ENCODE measurements around the gene ZFP1.

ZFP1 gene

DNA sequence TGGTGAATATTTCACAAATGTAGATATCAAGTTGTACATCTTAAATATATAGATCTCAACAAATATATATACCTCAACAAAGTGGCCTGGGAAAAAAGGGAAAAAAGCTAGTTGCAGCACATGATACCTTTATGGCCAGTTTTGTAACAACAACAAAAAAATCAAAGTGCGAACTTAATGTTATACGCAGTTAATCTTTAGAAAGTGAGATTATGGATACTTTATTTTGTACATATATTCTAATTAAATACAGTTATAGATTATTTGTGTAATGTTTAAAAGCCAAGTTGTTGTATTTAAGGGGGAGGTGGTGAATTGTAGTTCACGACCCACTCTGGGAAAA lies 385 bp upstream of the ZFP1 start:
- no peak for DNase-seq
- no peaks in the 10 kb centered on the region for H3K27me3 ChIP-seq (replicated peaks; ENCODE audit: insufficient read depth, low read length)
- no peaks in the 10 kb centered on the region; the same call in 1 of the 2 replicates for H3K79me2 ChIP-seq (ENCODE audit: low read length)
- H3K4me1 ChIP-seq (ENCODE audit: low read length), result no peaks in the 10 kb centered on the region
- no peaks in the 10 kb centered on the region for H3K9me2 ChIP-seq (replicated peaks; ENCODE audit: insufficient read depth, low read length)
- no peaks in the 10 kb centered on the region for H4K20me1 ChIP-seq (ENCODE audit: insufficient read depth, low read length)
- H2AFZ ChIP-seq (ENCODE audit: low read length), result no peak overlapping the region
- H3K9me3 ChIP-seq (replicated peaks; ENCODE audit: insufficient read depth, low read length), result no peaks in the 10 kb centered on the region
- no peak overlapping the region for H3K27ac ChIP-seq (ENCODE audit: low read length)
- no peaks in the 10 kb centered on the region for H3F3A ChIP-seq (ENCODE audit: insufficient read depth, low read length)
- H3K4me3 ChIP-seq (ENCODE audit: low read length), result peak overlapping the region; percentile 92; the same call in 1 of the 2 replicates
- peak overlapping the region; percentile 43; the same call in 1 of the 2 replicates for H3K4me2 ChIP-seq (ENCODE audit: low read depth, low read length)
- H3K36me3 ChIP-seq (replicated peaks; ENCODE audit: insufficient read depth, low read length), result no peaks in the 10 kb centered on the region
- no peak for TF ChIP-seq EZH2phosphoT487 (IDR thresholded peaks at IDR 0.05; ENCODE audit: low read length)
- no peak for TF ChIP-seq EZH2 (optimal IDR thresholded peaks at IDR 0.05; ENCODE audit: low read depth, low read length)
- TF ChIP-seq, protein P1, sequence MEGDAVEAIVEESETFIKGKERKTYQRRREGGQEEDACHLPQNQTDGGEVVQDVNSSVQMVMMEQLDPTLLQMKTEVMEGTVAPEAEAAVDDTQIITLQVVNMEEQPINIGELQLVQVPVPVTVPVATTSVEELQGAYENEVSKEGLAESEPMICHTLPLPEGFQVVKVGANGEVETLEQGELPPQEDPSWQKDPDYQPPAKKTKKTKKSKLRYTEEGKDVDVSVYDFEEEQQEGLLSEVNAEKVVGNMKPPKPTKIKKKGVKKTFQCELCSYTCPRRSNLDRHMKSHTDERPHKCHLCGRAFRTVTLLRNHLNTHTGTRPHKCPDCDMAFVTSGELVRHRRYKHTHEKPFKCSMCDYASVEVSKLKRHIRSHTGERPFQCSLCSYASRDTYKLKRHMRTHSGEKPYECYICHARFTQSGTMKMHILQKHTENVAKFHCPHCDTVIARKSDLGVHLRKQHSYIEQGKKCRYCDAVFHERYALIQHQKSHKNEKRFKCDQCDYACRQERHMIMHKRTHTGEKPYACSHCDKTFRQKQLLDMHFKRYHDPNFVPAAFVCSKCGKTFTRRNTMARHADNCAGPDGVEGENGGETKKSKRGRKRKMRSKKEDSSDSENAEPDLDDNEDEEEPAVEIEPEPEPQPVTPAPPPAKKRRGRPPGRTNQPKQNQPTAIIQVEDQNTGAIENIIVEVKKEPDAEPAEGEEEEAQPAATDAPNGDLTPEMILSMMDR (IDR thresholded peaks at IDR 0.05; ENCODE audit: low read length), result no peak
- no peak overlapping the region for H3K9ac ChIP-seq (ENCODE audit: low read length)

DNA sequence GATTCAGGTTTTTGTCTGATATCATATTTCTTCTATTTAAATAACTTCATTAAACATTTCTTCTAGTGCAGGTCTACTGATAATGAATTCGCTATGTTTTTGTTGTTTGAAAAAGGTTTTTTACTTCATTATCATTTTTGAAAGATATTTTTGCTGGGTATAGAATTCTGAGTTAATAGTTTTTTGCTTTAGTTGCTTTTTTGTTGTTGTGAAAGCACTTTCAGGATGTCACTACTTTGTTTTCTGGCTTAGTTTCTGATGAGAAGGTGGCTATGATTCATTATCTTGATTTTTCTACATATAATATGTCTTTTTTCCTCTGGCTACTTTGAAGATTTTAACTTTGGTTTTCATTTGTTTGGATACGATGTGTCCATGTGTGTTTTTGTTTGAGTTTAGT lies 3.5 kb downstream of the ZFP1 start:
- Histone ChIP-seq H3K4me1 (ENCODE audit: low read length) (no peaks in the 10 kb centered on the region), H4K20me1 (ENCODE audit: insufficient read depth, low read length) (no peaks in the 10 kb centered on the region), H3K4me3 (ENCODE audit: low read length) (no peak overlapping the region), H3K27ac (ENCODE audit: low read length) (no peak overlapping the region), H3K9me3 (replicated peaks; ENCODE audit: insufficient read depth, low read length) (no peaks in the 10 kb centered on the region), H2AFZ (ENCODE audit: low read length) (no peak overlapping the region), H3K4me2 (ENCODE audit: low read depth, low read length) (no peak overlapping the region), H3K79me2 (ENCODE audit: low read length) (no peaks in the 10 kb centered on the region; the same call in 1 of the 2 replicates), H3K36me3 (replicated peaks; ENCODE audit: insufficient read depth, low read length) (no peaks in the 10 kb centered on the region), H3F3A (ENCODE audit: insufficient read depth, low read length) (no peaks in the 10 kb centered on the region), H3K9me2 (replicated peaks; ENCODE audit: insufficient read depth, low read length) (no peaks in the 10 kb centered on the region), H3K27me3 (replicated peaks; ENCODE audit: insufficient read depth, low read length) (no peaks in the 10 kb centered on the region), H3K9ac (ENCODE audit: low read length) (no peak overlapping the region)
- TF ChIP-seq EZH2 (optimal IDR thresholded peaks at IDR 0.05; ENCODE audit: low read depth, low read length) (no peak), EZH2phosphoT487 (IDR thresholded peaks at IDR 0.05; ENCODE audit: low read length) (no peak)
- TF ChIP-seq, protein P1 (IDR thresholded peaks at IDR 0.05; ENCODE audit: low read length), result no peak
- no peak for DNase-seq

DNA sequence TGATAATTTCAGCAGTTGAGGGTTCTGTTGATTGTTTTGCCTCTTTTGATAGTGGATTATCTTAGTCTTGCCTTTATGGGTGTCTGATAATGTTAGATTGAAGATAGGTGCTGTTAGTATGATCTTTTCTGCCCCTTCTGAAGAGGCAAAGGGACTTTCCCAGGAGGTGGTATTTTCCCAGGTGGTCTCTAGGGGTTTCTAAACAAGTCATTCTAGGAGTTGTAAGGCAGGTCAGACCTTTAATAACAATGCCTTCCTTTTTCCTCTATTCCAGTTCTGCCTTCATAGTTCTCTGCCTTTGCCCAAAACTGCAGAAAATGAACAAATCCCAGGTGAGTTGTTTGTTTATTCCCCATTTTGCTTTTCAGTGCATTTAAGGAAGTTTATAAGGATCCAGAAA lies 4.3 kb downstream of the ZFP1 start:
- Histone ChIP-seq H3F3A (ENCODE audit: insufficient read depth, low read length) (no peaks in the 10 kb centered on the region), H3K36me3 (replicated peaks; ENCODE audit: insufficient read depth, low read length) (no peaks in the 10 kb centered on the region), H3K4me2 (ENCODE audit: low read depth, low read length) (no peak overlapping the region), H3K4me1 (ENCODE audit: low read length) (no peaks in the 10 kb centered on the region), H3K9me2 (replicated peaks; ENCODE audit: insufficient read depth, low read length) (no peaks in the 10 kb centered on the region), H3K4me3 (ENCODE audit: low read length) (no peak overlapping the region), H3K9ac (ENCODE audit: low read length) (no peak overlapping the region), H3K79me2 (ENCODE audit: low read length) (no peaks in the 10 kb centered on the region; the same call in 1 of the 2 replicates), H3K27me3 (replicated peaks; ENCODE audit: insufficient read depth, low read length) (no peaks in the 10 kb centered on the region), H3K27ac (ENCODE audit: low read length) (no peak overlapping the region), H2AFZ (ENCODE audit: low read length) (no peak overlapping the region), H4K20me1 (ENCODE audit: insufficient read depth, low read length) (no peaks in the 10 kb centered on the region), H3K9me3 (replicated peaks; ENCODE audit: insufficient read depth, low read length) (no peaks in the 10 kb centered on the region)
- no peak for DNase-seq
- no peak for TF ChIP-seq EZH2 (optimal IDR thresholded peaks at IDR 0.05; ENCODE audit: low read depth, low read length)
- TF ChIP-seq, protein P1 (IDR thresholded peaks at IDR 0.05; ENCODE audit: low read length), result no peak
- TF ChIP-seq EZH2phosphoT487 (IDR thresholded peaks at IDR 0.05; ENCODE audit: low read length), result no peak

Measured in MM.1S (cell line).